Breast epithelium (tissue), 4 donors: ENCODE results near the gene DGKI. TPM values are rescaled to one million over a fixed set of nuclear protein-coding genes. Genes with fewer than 3 reads are reported as not detected.

Experiments
- DNase-seq, 2 donors: peaks; one replicate each; pipeline ENCODE4 v3.0.0-alpha.2; 2019; ENCODE audit warnings: low spot score in 2 of 2
- H3K27ac ChIP-seq, 2 donors: fragments of 200-600 bp; sonication (generic) in 1 of 2; one replicate each; pipeline ENCODE4 v1.5.1; 2016 to 2019; ENCODE audit warnings: mild to moderate bottlenecking in 1 of 2
- H3K27me3 ChIP-seq, 2 donors: fragments of 200-600 bp; sonication (generic) in 1 of 2; one replicate each; pipeline versions ENCODE4 v1.5.1 to v1.6.0; 2017 to 2019; ENCODE audit warnings: control low read depth in 1 of 2, mild to moderate bottlenecking in 1 of 2
- H3K36me3 ChIP-seq: fragments of 200-600 bp; one replicate; pipeline ENCODE4 v1.5.1; 2019
- H3K4me1 ChIP-seq, 2 donors: fragments of 200-600 bp; sonication (generic); one replicate each; pipeline ENCODE4 v1.5.1; 2016 to 2019; ENCODE audit warnings: control low read depth in 1 of 2
- H3K4me3 ChIP-seq, 3 donors: fragments of 200-600 bp; sonication (generic); 1 replicate in 2 of 3; 2 replicates in 1 of 3; pipeline ENCODE4 v1.5.1; 2016 to 2019; ENCODE audit warnings: mild to moderate bottlenecking in 3 of 3, moderate library complexity in 2 of 3
- H3K9me3 ChIP-seq, 2 donors: fragments of 200-600 bp; sonication (generic) in 1 of 2; one replicate each; pipeline ENCODE4 v1.5.1; 2016 to 2019; ENCODE audit warnings: control low read depth in 1 of 2
- POLR2A ChIP-seq: fragments of 450-650 bp; IDR thresholded peaks from one replicate; pipeline ENCODE4 v1.6.1; 2016; ENCODE audit warnings: antibody characterized with exemption, mild to moderate bottlenecking, moderate library complexity
- POLR2AphosphoS5 ChIP-seq, 3 donors: sonication (generic); formaldehyde crosslinking; IDR thresholded peaks; one replicate each; pipeline ENCODE4 v1.6.1; 2017; ENCODE audit warnings: antibody characterized with exemption in 3 of 3
- intact Hi-C: fragments of 100-400 bp; cut with DNase I; formaldehyde crosslinking; loops from one replicate; pipeline ENCODE4 v1.15.1; 2023; ENCODE audit warnings: low total_unique reads
- total RNA-seq, 3 donors: library from RNA; depleted of rRNA; stranded (reverse); fragments of >200 nt; gene quantifications; one replicate each; pipeline ENCODE4 v1.1.0, GENCODE V29; 2016
- TF ChIP-seq, protein P1 (sequence below), 3 donors: fragments of 450-650 bp; IDR thresholded peaks; one replicate each; pipeline ENCODE4 v1.5.1; 2016 to 2017; ENCODE audit warnings: antibody characterized with exemption in 3 of 3, mild to moderate bottlenecking in 3 of 3, moderate library complexity in 3 of 3

DGKI gene
- total RNA-seq, 3 donors from 2014 or later = 2.7 to 4.1 (median 2.9) TPM

DNA sequence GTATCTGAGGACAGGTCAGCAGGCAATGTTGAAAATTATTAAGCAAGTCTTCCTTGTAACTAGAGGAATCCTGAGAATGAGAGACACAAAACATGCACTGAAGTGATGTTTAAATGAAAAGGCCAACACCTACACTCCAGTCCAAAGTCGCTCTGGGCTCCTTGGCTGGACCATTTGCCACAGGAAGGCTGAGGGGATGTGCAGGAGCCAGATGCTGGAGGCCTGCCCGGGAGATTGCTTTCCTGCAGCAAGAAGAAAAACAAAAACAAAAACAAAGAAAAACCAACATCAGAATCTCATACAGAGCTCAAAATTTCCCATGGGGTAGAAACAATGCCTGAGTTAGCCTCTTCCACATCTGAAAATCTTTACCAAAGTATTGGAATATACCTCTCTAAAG, 157.0 kb downstream of the DGKI start:
- Histone ChIP-seq H3K9me3 (no peaks in the 10 kb centered on the region), H3K4me1 (no peaks in the 10 kb centered on the region), H3K4me3 (no peak overlapping the region), H3K36me3 (no peaks in the 10 kb centered on the region), H3K27me3 (no peaks in the 10 kb centered on the region), H3K27ac (no peak overlapping the region)
- TF ChIP-seq, protein P1, sequence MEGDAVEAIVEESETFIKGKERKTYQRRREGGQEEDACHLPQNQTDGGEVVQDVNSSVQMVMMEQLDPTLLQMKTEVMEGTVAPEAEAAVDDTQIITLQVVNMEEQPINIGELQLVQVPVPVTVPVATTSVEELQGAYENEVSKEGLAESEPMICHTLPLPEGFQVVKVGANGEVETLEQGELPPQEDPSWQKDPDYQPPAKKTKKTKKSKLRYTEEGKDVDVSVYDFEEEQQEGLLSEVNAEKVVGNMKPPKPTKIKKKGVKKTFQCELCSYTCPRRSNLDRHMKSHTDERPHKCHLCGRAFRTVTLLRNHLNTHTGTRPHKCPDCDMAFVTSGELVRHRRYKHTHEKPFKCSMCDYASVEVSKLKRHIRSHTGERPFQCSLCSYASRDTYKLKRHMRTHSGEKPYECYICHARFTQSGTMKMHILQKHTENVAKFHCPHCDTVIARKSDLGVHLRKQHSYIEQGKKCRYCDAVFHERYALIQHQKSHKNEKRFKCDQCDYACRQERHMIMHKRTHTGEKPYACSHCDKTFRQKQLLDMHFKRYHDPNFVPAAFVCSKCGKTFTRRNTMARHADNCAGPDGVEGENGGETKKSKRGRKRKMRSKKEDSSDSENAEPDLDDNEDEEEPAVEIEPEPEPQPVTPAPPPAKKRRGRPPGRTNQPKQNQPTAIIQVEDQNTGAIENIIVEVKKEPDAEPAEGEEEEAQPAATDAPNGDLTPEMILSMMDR (IDR thresholded peaks at IDR 0.05) = no peak
- intact Hi-C loops = no loop called here
- no peak for DNase-seq

DNA sequence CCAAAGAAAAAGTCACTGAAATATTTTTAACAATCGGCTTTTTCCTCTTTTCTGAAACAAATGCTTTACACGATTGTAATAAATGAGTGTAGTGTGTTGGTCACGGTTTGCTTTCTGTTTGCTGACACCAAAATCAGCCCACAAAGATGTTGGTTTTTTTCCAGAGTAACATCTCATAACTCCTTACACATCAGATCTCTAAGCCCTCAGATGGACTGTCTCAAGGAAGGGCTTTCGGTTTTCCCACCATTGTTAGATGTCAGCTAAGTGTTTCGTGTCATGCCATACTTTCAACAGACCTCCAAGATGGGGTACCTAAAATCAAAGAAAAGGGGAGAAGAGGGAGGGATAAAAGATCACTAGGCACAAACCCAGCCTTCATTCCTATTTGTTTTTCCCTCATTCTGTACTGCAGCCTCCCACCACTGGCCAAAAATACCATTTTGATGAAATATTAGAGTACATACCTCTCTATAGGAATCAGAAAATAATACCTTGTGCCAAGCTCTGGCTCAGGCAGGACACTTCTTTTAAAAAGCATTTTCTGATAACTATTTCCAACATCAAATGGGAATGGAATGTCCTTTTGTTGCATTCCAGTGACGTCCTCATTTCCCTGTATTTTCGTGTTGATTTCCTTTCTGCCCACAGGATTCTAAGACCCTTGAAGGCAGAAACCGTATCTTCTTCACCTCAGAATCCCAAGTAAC, 159.1 kb downstream of the DGKI start:
- no peak overlapping the region for H3K4me3 ChIP-seq
- TF ChIP-seq POLR2AphosphoS5 (IDR thresholded peaks at IDR 0.05) (no peak), POLR2A (no peak)
- TF ChIP-seq, protein P1 (IDR thresholded peaks at IDR 0.05) = no peak
- H3K27me3 ChIP-seq = no peaks in the 10 kb centered on the region
- DNase-seq = no peak
- H3K36me3 ChIP-seq = no peaks in the 10 kb centered on the region
- H3K9me3 ChIP-seq = no peaks in the 10 kb centered on the region
- intact Hi-C loops = no loop called here
- H3K27ac ChIP-seq = peak overlapping the region in 1 of 2 donors; percentile 58
- no peaks in the 10 kb centered on the region for H3K4me1 ChIP-seq

- Histone ChIP-seq H3K36me3 (no peaks in the 10 kb centered on the region), H3K27ac (no peak overlapping the region), H3K27me3 (no peaks in the 10 kb centered on the region), H3K9me3 (no peaks in the 10 kb centered on the region), H3K4me1 (no peaks in the 10 kb centered on the region), H3K4me3 (no peak overlapping the region)
- intact Hi-C loops = no loop called here
- DNase-seq = no peak
- TF ChIP-seq POLR2A (no peak), POLR2AphosphoS5 (IDR thresholded peaks at IDR 0.05) (no peak)
- TF ChIP-seq, protein P1 (IDR thresholded peaks at IDR 0.05) = no peak
Observed at GRCh38 chr7:137685433-137686164, 161.2 kb downstream of the DGKI start.

DNA sequence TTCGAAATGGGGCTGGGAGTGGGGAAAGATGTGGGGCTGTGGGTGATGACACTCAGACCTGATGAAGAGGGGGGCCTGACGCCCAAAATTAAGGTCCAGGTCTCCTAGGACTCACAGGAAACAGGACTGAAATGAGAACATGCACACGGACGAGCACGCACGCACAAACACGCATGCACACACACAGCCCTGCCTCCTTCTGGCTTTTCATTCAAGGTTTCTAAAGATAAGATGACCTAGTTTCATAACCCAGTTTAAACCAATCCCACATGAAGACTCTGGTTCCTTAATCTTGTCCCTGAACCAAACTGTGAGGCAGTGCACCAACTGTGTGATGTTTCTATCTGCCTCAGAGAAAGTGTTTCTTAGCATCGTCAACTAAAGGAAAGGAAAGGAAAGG, 162.0 kb downstream of the DGKI start:
- H3K27me3 ChIP-seq = no peaks in the 10 kb centered on the region
- intact Hi-C loops = no loop called here
- TF ChIP-seq POLR2A (no peak), POLR2AphosphoS5 (IDR thresholded peaks at IDR 0.05) (no peak)
- TF ChIP-seq, protein P1 (IDR thresholded peaks at IDR 0.05) = no peak
- no peaks in the 10 kb centered on the region for H3K36me3 ChIP-seq
- no peak for DNase-seq
- H3K9me3 ChIP-seq = no peaks in the 10 kb centered on the region
- no peak overlapping the region for H3K27ac ChIP-seq
- H3K4me3 ChIP-seq = no peak overlapping the region
- H3K4me1 ChIP-seq = no peaks in the 10 kb centered on the region

GRCh38 chr7:137684316-137684715, 162.5 kb downstream of the DGKI start:
- Histone ChIP-seq H3K4me1 (no peaks in the 10 kb centered on the region), H3K4me3 (no peak overlapping the region), H3K9me3 (no peaks in the 10 kb centered on the region), H3K27me3 (no peaks in the 10 kb centered on the region), H3K27ac (no peak overlapping the region), H3K36me3 (no peaks in the 10 kb centered on the region)
- no peak for DNase-seq
- intact Hi-C loops = no loop called here
- TF ChIP-seq POLR2AphosphoS5 (IDR thresholded peaks at IDR 0.05) = no peak
- TF ChIP-seq POLR2A = no peak
- TF ChIP-seq, protein P1 (IDR thresholded peaks at IDR 0.05) = no peak
